Activated CD4-positive, alpha-beta T cell treated with anti-CD3 and anti-CD28 coated beads, Interleukin-2, amount 10 ng/mL, durations not matched to agents 24 days and 14 days (primary cell): ENCODE data around the gene ESR2. TPM values are rescaled to one million over a fixed set of nuclear protein-coding genes. Genes with fewer than 3 reads are reported as not detected.
A peak's percentile ranks its signal among the peaks of the same experiment; 100 is the strongest.

ENCODE experiments used
- DNase-seq: peaks from one replicate; pipeline ENCODE4 v3.0.0; 2022
- H3K27ac Mint-ChIP-seq: one replicate; pipeline ENCODE4 v1.8.0; 2022; ENCODE audit warnings: mild to moderate bottlenecking, mixed read lengths
- H3K27me3 Mint-ChIP-seq: one replicate; pipeline ENCODE4 v1.8.0; 2022; ENCODE audit warnings: mixed read lengths
- H3K36me3 Mint-ChIP-seq: one replicate; pipeline ENCODE4 v1.8.0; 2022; ENCODE audit warnings: low read depth, mild to moderate bottlenecking, mixed read lengths
- H3K4me1 Mint-ChIP-seq: one replicate; pipeline ENCODE4 v1.8.0; 2021; ENCODE audit warnings: mixed read lengths
- H3K4me3 Mint-ChIP-seq: one replicate; pipeline ENCODE4 v1.8.0; 2022; ENCODE audit warnings: mild to moderate bottlenecking, moderate library complexity, mixed read lengths
- H3K9me3 Mint-ChIP-seq: one replicate; pipeline ENCODE4 v1.8.0; 2021; ENCODE audit warnings: mixed read lengths
- intact Hi-C: fragments of 100-400 bp; cut with micrococcal nuclease; formaldehyde crosslinking; loops from one replicate; pipeline ENCODE4 v1.15.1; 2023
- total RNA-seq: library from RNA; stranded (reverse); gene quantifications from 2 replicates; pipeline ENCODE4 v1.2.3, GENCODE V29; 2022

The ESR2 gene
- total RNA-seq, 1 donor from 2014 or later: not detected

GRCh38 chr14:64294672-64295413 is 672 bp upstream of the ESR2 start:
- Mint-ChIP-seq H3K36me3 (no peaks in the 10 kb centered on the region), H3K4me1 (peaks cover 29% of the 10 kb centered on the region), H3K27me3 (peaks cover 39% of the 10 kb centered on the region), H3K9me3 (no peaks in the 10 kb centered on the region), H3K27ac (no peak overlapping the region), H3K4me3 (peak overlapping the region; percentile 79)
- peak; percentile 95 for DNase-seq
- intact Hi-C loops: loop anchor here (1.0 to 10.0 kb wide), 7 partner anchors 13 to 284 kb away; no protein-coding TSS in a partner anchor

DNA sequence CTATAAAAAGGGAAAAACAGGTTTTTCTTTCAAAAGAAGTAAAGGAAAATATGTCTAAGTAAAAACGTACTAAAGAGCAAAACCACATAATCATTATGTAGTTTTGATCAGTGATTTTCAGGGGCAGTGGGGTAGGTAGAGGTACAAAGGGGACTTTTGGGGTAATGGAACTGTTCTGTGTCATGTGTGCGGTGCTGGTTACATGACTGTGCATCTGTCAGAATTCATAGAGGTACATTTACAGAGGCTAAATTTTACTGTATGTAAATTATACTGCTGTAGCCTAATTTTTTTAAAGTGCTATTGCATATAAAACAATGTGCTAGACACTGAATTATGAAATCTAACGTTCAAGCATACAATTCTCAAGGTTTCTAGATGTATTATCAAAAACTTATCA is 2.0 kb downstream of the ESR2 start:
- no peaks in the 10 kb centered on the region for H3K36me3 Mint-ChIP-seq
- peaks cover 22% of the 10 kb centered on the region for H3K27me3 Mint-ChIP-seq
- no peaks in the 10 kb centered on the region for H3K9me3 Mint-ChIP-seq
- H3K4me3 Mint-ChIP-seq: no peak overlapping the region
- DNase-seq: no peak
- intact Hi-C loops: loop anchor here (5.0 to 10.0 kb wide), 3 partner anchors 135 to 217 kb away; no protein-coding TSS in a partner anchor
- no peak overlapping the region for H3K27ac Mint-ChIP-seq
- peaks cover 26% of the 10 kb centered on the region for H3K4me1 Mint-ChIP-seq

- H3K9me3 Mint-ChIP-seq: no peaks in the 10 kb centered on the region
- no peak overlapping the region for H3K27ac Mint-ChIP-seq
These were observed 4.6 kb downstream of the ESR2 start for GRCh38 chr14:64289571-64289970.

GRCh38 chr14:64281805-64282204 is 12.4 kb downstream of the ESR2 start:
- peaks cover 2% of the 10 kb centered on the region for H3K36me3 Mint-ChIP-seq
- H3K27me3 Mint-ChIP-seq: no peaks in the 10 kb centered on the region
- H3K27ac Mint-ChIP-seq: peak overlapping the region; percentile 30
- H3K4me3 Mint-ChIP-seq: peak overlapping the region; percentile 12
- no peak for DNase-seq
- peaks cover 14% of the 10 kb centered on the region for H3K4me1 Mint-ChIP-seq
- intact Hi-C loops: loop anchor here (1.0 kb wide), 1 partner anchor 12 kb away; the partner anchor contains the start of gene ESR2
- H3K9me3 Mint-ChIP-seq: no peaks in the 10 kb centered on the region

More at GRCh38 chr14:64289571-64289970, 4.6 kb downstream of the ESR2 start:
- intact Hi-C loops: no loop called here
- Mint-ChIP-seq H3K27me3 (peaks cover 22% of the 10 kb centered on the region), H3K4me1 (peaks cover 10% of the 10 kb centered on the region), H3K36me3 (no peaks in the 10 kb centered on the region), H3K4me3 (no peak overlapping the region)
- DNase-seq: no peak

GRCh38 chr14:64279704-64280668 is 14.2 kb downstream of the ESR2 start:
- Mint-ChIP-seq H3K4me1 (peaks cover 14% of the 10 kb centered on the region), H3K36me3 (peaks cover 2% of the 10 kb centered on the region), H3K9me3 (no peaks in the 10 kb centered on the region), H3K4me3 (no peak overlapping the region), H3K27ac (no peak overlapping the region), H3K27me3 (no peaks in the 10 kb centered on the region)
- intact Hi-C loops: no loop called here
- DNase-seq: no peak

DNA sequence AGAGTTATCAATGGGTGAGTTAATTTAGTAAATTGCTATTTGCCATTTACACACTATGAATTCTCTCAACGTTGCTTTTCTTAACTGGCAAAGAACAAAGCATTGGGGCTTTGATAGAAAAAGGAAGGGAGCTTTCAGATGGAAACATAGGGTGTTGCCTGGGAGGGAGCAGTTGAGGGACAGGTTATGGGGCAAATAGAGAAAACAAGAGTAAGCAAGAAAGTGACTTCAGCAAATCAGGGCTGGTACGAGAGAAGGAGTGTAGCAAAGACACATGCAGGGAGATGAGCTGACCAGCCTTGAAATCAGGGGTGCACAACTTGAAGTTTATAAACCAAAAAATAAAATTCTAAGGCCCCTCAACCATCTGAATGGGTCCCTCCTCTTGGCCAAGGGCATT is 15.7 kb downstream of the ESR2 start:
- no peaks in the 10 kb centered on the region for H3K9me3 Mint-ChIP-seq
- no peak for DNase-seq
- H3K4me1 Mint-ChIP-seq: peaks cover 14% of the 10 kb centered on the region
- peaks cover 4% of the 10 kb centered on the region for H3K27me3 Mint-ChIP-seq
- H3K27ac Mint-ChIP-seq: no peak overlapping the region
- intact Hi-C loops: no loop called here
- H3K36me3 Mint-ChIP-seq: peaks cover 2% of the 10 kb centered on the region
- H3K4me3 Mint-ChIP-seq: no peak overlapping the region

GRCh38 chr14:64272019-64272418 is 22.2 kb downstream of the ESR2 start:
- Mint-ChIP-seq H3K4me1 (peaks cover 6% of the 10 kb centered on the region), H3K4me3 (no peak overlapping the region), H3K36me3 (no peaks in the 10 kb centered on the region), H3K9me3 (no peaks in the 10 kb centered on the region), H3K27ac (no peak overlapping the region), H3K27me3 (peaks cover 4% of the 10 kb centered on the region)
- no peak for DNase-seq
- intact Hi-C loops: no loop called here

GRCh38 chr14:64266239-64266638 is 27.9 kb downstream of the ESR2 start:
- H3K27me3 Mint-ChIP-seq: no peaks in the 10 kb centered on the region

GRCh38 chr14:64265222-64265621 is 28.9 kb downstream of the ESR2 start:
- Mint-ChIP-seq H3K9me3 (peaks cover 12% of the 10 kb centered on the region), H3K4me1 (peaks cover 20% of the 10 kb centered on the region), H3K27ac (no peak overlapping the region), H3K27me3 (no peaks in the 10 kb centered on the region), H3K36me3 (peaks cover 7% of the 10 kb centered on the region), H3K4me3 (no peak overlapping the region)
- no peak for DNase-seq
- intact Hi-C loops: no loop called here

More at GRCh38 chr14:64266239-64266638, 27.9 kb downstream of the ESR2 start:
- Mint-ChIP-seq H3K4me3 (peak overlapping the region; percentile 16), H3K27ac (peak overlapping the region; percentile 56), H3K4me1 (peaks cover 20% of the 10 kb centered on the region), H3K36me3 (peaks cover 7% of the 10 kb centered on the region), H3K9me3 (peaks cover 12% of the 10 kb centered on the region)
- DNase-seq: peak; percentile 63
- intact Hi-C loops: no loop called here

GRCh38 chr14:64260418-64260817 is 33.8 kb downstream of the ESR2 start:
- Mint-ChIP-seq H3K27ac (no peak overlapping the region), H3K27me3 (peaks cover 5% of the 10 kb centered on the region), H3K9me3 (peaks cover 4% of the 10 kb centered on the region), H3K4me1 (no peaks in the 10 kb centered on the region), H3K36me3 (no peaks in the 10 kb centered on the region), H3K4me3 (no peak overlapping the region)
- no peak for DNase-seq
- intact Hi-C loops: no loop called here

GRCh38 chr14:64255756-64256155 is 38.4 kb downstream of the ESR2 start:
- intact Hi-C loops: no loop called here
- DNase-seq: no peak
- Mint-ChIP-seq H3K4me1 (no peaks in the 10 kb centered on the region), H3K36me3 (no peaks in the 10 kb centered on the region), H3K4me3 (no peak overlapping the region), H3K9me3 (no peaks in the 10 kb centered on the region), H3K27me3 (peaks cover 7% of the 10 kb centered on the region), H3K27ac (no peak overlapping the region)

- H3K27ac Mint-ChIP-seq: no peak overlapping the region
- H3K36me3 Mint-ChIP-seq: no peaks in the 10 kb centered on the region
- peaks cover 16% of the 10 kb centered on the region for H3K27me3 Mint-ChIP-seq
- no peak for DNase-seq
- no peaks in the 10 kb centered on the region for H3K9me3 Mint-ChIP-seq
- H3K4me3 Mint-ChIP-seq: no peak overlapping the region
- intact Hi-C loops: no loop called here
- H3K4me1 Mint-ChIP-seq: no peaks in the 10 kb centered on the region
These were observed 40.5 kb downstream of the ESR2 start for GRCh38 chr14:64253672-64254071.

- no peaks in the 10 kb centered on the region for H3K9me3 Mint-ChIP-seq
- no peak overlapping the region for H3K27ac Mint-ChIP-seq
- no peaks in the 10 kb centered on the region for H3K4me1 Mint-ChIP-seq
- H3K4me3 Mint-ChIP-seq: no peak overlapping the region
- peaks cover 17% of the 10 kb centered on the region for H3K27me3 Mint-ChIP-seq
- DNase-seq: no peak
- intact Hi-C loops: no loop called here
- H3K36me3 Mint-ChIP-seq: no peaks in the 10 kb centered on the region
These were observed 44.8 kb downstream of the ESR2 start for GRCh38 chr14:64249363-64249762.

- intact Hi-C loops: no loop called here
- H3K27me3 Mint-ChIP-seq: peaks cover 17% of the 10 kb centered on the region
- no peak overlapping the region for H3K4me3 Mint-ChIP-seq
- no peak for DNase-seq
- H3K4me1 Mint-ChIP-seq: no peaks in the 10 kb centered on the region
- no peak overlapping the region for H3K27ac Mint-ChIP-seq
- no peaks in the 10 kb centered on the region for H3K9me3 Mint-ChIP-seq
- no peaks in the 10 kb centered on the region for H3K36me3 Mint-ChIP-seq
These were observed 45.5 kb downstream of the ESR2 start for GRCh38 chr14:64248689-64249088.
